Neural progenitor cell (in vitro differentiated cells): Measurements from ENCODE around the gene VAV1.

Experiments used
- CTCF ChIP-seq: fragments of 200-600 bp; sonication (generic); IDR thresholded peaks from 2 replicates; pipeline ENCODE4 v1.5.1; 2017; ENCODE audit warnings: antibody characterized with exemption, mild to moderate bottlenecking
- EZH2 ChIP-seq: fragments of 200-600 bp; sonication (generic); IDR thresholded peaks from 2 replicates; pipeline ENCODE4 v1.6.1; 2017; ENCODE audit warnings: antibody characterized with exemption, mild to moderate bottlenecking, moderate library complexity

- TF ChIP-seq CTCF (no peak), EZH2 (no peak)
Measured at GRCh38 chr19:6777434-6777833, 4.9 kb downstream of the VAV1 start.
